ENCODE data around the gene TSKU.

Gene TSKU

DNA sequence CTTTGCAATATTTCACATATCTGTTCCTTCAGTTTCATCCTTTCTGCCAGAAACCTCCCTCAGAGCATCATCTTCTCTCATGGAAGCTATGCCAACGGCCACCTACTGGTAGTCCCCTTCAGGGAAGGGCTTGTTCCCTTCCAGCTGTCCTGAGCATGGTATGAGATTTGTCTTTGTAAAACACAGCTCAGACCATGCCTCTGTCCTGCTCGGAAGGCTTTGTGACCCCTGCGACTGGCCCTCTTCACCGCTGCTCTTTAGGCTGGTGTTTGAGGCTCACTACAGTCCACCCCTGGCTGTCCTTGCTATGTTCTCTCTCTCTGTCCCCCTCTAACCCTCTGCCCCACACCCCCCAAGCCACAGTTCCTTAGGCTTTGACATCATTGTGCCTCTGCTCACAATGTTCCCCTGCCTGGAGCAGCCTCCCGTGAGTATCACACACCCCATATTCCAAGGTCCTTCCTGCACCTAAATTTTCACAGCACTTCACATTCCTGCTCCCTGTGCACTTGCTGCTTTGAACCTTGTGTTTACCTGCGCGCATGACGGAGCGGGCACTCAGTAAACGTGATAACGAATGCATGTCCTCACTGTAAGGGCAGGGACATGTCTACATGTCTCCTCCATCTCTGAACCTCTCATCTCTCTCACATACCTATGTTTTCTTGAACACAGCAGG lies 53.6 kb downstream of the TSKU start:
- Histone ChIP-seq H3K9me2 (replicated peaks; ENCODE audit: low read depth, low read length) (no peaks in the 10 kb centered on the region), H4K20me1 (ENCODE audit: insufficient read depth, low read length, poor library complexity, severe bottlenecking) (no peaks in the 10 kb centered on the region), H3K36me3 (ENCODE audit: insufficient read depth, low read length) (no peaks in the 10 kb centered on the region), H3K4me1 (ENCODE audit: insufficient read depth, low read length, poor library complexity, severe bottlenecking) (no peaks in the 10 kb centered on the region), H3K79me2 (ENCODE audit: insufficient read depth, low read length) (no peaks in the 10 kb centered on the region), H3K9ac (ENCODE audit: low read depth, low read length, poor library complexity, severe bottlenecking) (no peak overlapping the region), H3F3A (ENCODE audit: low read depth) (no peaks in the 10 kb centered on the region), H3K4me2 (ENCODE audit: low read depth, low read length, poor library complexity, severe bottlenecking) (no peak overlapping the region), H2AFZ (ENCODE audit: low read length) (no peak overlapping the region), H3K27me3 (ENCODE audit: insufficient read depth, low read length, poor library complexity, severe bottlenecking) (no peaks in the 10 kb centered on the region), H3K4me3 (ENCODE audit: low read length, poor library complexity, severe bottlenecking) (no peak overlapping the region), H3K9me3 (ENCODE audit: insufficient read depth, low read depth, low read length) (no peaks in the 10 kb centered on the region)
- TF ChIP-seq, protein P1, sequence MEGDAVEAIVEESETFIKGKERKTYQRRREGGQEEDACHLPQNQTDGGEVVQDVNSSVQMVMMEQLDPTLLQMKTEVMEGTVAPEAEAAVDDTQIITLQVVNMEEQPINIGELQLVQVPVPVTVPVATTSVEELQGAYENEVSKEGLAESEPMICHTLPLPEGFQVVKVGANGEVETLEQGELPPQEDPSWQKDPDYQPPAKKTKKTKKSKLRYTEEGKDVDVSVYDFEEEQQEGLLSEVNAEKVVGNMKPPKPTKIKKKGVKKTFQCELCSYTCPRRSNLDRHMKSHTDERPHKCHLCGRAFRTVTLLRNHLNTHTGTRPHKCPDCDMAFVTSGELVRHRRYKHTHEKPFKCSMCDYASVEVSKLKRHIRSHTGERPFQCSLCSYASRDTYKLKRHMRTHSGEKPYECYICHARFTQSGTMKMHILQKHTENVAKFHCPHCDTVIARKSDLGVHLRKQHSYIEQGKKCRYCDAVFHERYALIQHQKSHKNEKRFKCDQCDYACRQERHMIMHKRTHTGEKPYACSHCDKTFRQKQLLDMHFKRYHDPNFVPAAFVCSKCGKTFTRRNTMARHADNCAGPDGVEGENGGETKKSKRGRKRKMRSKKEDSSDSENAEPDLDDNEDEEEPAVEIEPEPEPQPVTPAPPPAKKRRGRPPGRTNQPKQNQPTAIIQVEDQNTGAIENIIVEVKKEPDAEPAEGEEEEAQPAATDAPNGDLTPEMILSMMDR (conservative IDR thresholded peaks at IDR 0.05; ENCODE audit: low read length): no peak
- no peak for TF ChIP-seq EZH2phosphoT487 (IDR thresholded peaks at IDR 0.05; ENCODE audit: borderline replicate concordance)

DNA sequence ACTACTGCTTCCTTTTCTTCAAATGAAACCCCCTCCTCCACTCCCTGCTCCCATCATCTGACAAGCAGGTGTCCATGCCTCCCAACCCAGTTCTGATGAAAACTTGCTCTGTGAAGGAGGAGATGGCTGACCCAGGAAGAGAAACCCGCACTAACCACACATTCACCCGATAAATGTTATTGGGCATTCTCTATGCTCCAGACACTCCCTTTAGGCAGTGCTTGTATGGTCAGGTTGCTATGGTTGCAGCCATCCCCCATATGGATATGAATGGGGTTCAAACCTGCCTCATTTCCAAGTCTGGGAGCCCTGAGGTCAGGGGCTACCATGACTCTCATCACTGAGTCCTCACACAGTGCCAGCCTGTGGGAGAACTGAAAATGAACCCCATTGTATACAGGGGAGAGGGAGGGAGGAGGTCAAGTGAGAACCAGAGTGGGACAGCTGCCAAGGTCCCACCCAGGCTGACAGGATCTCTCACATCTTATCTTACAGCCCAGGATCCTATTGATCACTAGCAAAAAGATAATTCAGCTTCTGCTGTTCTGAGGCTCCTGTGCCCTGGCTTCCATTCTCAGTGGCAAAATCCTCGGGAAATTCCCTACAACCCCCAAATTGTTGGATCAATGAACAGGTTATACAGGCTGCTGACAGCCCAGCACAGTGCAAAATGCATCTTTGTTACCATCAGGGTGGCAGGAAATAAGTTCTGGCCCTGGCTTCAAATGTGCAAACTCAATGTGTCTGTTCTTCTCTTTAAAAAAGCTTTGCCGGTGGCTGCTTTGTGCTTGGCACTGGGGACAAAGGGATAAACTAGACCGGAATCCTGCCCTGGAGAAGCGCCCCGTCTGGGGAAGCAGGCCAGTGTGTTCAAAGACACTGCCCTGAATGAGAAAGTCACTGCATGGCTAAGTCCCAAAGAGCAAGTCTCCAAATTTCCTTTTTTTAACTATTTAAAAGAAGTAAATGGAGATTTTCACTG lies 54.8 kb downstream of the TSKU start:
- no peaks in the 10 kb centered on the region for H3K9me3 ChIP-seq (ENCODE audit: insufficient read depth, low read depth, low read length)
- H3K4me1 ChIP-seq (ENCODE audit: insufficient read depth, low read length, poor library complexity, severe bottlenecking): no peaks in the 10 kb centered on the region
- no peak for TF ChIP-seq EZH2phosphoT487 (IDR thresholded peaks at IDR 0.05; ENCODE audit: borderline replicate concordance)
- TF ChIP-seq, protein P1 (conservative IDR thresholded peaks at IDR 0.05; ENCODE audit: low read length): no peak
- H3K79me2 ChIP-seq (ENCODE audit: insufficient read depth, low read length): no peaks in the 10 kb centered on the region
- H2AFZ ChIP-seq (ENCODE audit: low read length): no peak overlapping the region; the same call in 1 of the 2 replicates
- H4K20me1 ChIP-seq (ENCODE audit: insufficient read depth, low read length, poor library complexity, severe bottlenecking): no peaks in the 10 kb centered on the region
- H3K4me3 ChIP-seq (ENCODE audit: low read length, poor library complexity, severe bottlenecking): no peak overlapping the region
- H3K9ac ChIP-seq (ENCODE audit: low read depth, low read length, poor library complexity, severe bottlenecking): no peak overlapping the region
- H3K4me2 ChIP-seq (ENCODE audit: low read depth, low read length, poor library complexity, severe bottlenecking): no peak overlapping the region
- no peaks in the 10 kb centered on the region for H3K9me2 ChIP-seq (replicated peaks; ENCODE audit: low read depth, low read length)
- no peaks in the 10 kb centered on the region for H3F3A ChIP-seq (ENCODE audit: low read depth)
- no peaks in the 10 kb centered on the region for H3K36me3 ChIP-seq (ENCODE audit: insufficient read depth, low read length)
- H3K27me3 ChIP-seq (ENCODE audit: insufficient read depth, low read length, poor library complexity, severe bottlenecking): no peaks in the 10 kb centered on the region

DNA sequence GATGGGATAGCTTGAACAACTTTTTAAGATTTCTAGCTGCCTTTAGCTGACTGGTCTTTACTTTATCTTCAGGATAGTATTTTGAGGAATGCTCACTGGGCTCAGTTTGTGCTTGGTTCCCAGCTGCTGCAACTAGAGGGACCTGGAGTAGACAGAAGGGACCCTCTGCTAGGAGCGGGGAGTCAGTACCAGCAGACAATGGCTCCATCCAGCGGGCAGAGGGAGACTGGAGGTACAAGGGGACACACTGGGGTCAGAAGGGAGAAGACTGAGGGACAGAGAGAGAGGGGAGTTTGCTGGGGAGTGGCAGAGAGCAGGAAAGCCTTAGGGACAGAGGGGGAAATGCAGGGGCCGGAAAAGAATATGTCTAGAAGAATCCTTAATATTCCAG lies 55.5 kb downstream of the TSKU start:
- H3K9ac ChIP-seq (ENCODE audit: low read depth, low read length, poor library complexity, severe bottlenecking): no peak overlapping the region
- H3K4me3 ChIP-seq (ENCODE audit: low read length, poor library complexity, severe bottlenecking): no peak overlapping the region
- no peaks in the 10 kb centered on the region for H3F3A ChIP-seq (ENCODE audit: low read depth)
- no peaks in the 10 kb centered on the region for H3K9me2 ChIP-seq (replicated peaks; ENCODE audit: low read depth, low read length)
- no peaks in the 10 kb centered on the region for H3K4me1 ChIP-seq (ENCODE audit: insufficient read depth, low read length, poor library complexity, severe bottlenecking)
- H3K79me2 ChIP-seq (ENCODE audit: insufficient read depth, low read length): no peaks in the 10 kb centered on the region
- no peaks in the 10 kb centered on the region for H4K20me1 ChIP-seq (ENCODE audit: insufficient read depth, low read length, poor library complexity, severe bottlenecking)
- no peak overlapping the region for H3K4me2 ChIP-seq (ENCODE audit: low read depth, low read length, poor library complexity, severe bottlenecking)
- no peaks in the 10 kb centered on the region for H3K36me3 ChIP-seq (ENCODE audit: insufficient read depth, low read length)
- H3K9me3 ChIP-seq (ENCODE audit: insufficient read depth, low read depth, low read length): no peaks in the 10 kb centered on the region
- H2AFZ ChIP-seq (ENCODE audit: low read length): no peak overlapping the region
- TF ChIP-seq, protein P1 (conservative IDR thresholded peaks at IDR 0.05; ENCODE audit: low read length): no peak
- no peak for TF ChIP-seq EZH2phosphoT487 (IDR thresholded peaks at IDR 0.05; ENCODE audit: borderline replicate concordance)
- H3K27me3 ChIP-seq (ENCODE audit: insufficient read depth, low read length, poor library complexity, severe bottlenecking): no peaks in the 10 kb centered on the region

Data from Loucy (cell line).